ENCODE measurements around the gene ACVRL1. TPM values are rescaled to one million over a fixed set of nuclear protein-coding genes. Genes with fewer than 3 reads are reported as not detected.

ACVRL1 gene
- total RNA-seq, 1 donor from 2014 or later = 56.9 TPM

- no peak overlapping the region for H3K9ac ChIP-seq (ENCODE audit: low read depth in 1 of 3, low read length in 3 of 3)
- H3K4me1 ChIP-seq (ENCODE audit: control insufficient read depth in 3 of 3, insufficient read depth in 3 of 3, low read length in 3 of 3) = peaks cover 21 to 24% (median 21%) of the 10 kb centered on the region in 3 donors
- H3K4me3 ChIP-seq (ENCODE audit: low read length in 3 of 3) = no peak overlapping the region
- H3K27ac ChIP-seq (ENCODE audit: low read depth, low read length) = no peak overlapping the region
- no peaks in the 10 kb centered on the region for H3K9me3 ChIP-seq (ENCODE audit: control insufficient read depth in 3 of 3, low read length in 3 of 3)
- H3K36me3 ChIP-seq (ENCODE audit: control insufficient read depth in 3 of 3, insufficient read depth in 3 of 3, low read length in 3 of 3) = no peaks in the 10 kb centered on the region
- no peaks in the 10 kb centered on the region for H3K27me3 ChIP-seq (ENCODE audit: control insufficient read depth in 3 of 3, insufficient read depth in 3 of 3, low read length in 3 of 3)
These were observed 11.1 kb upstream of the ACVRL1 start for GRCh38 chr12:51896236-51896635.

GRCh38 chr12:51897181-51897580 is 10.1 kb upstream of the ACVRL1 start:
- H3K36me3 ChIP-seq (ENCODE audit: control insufficient read depth in 3 of 3, insufficient read depth in 3 of 3, low read length in 3 of 3) = no peaks in the 10 kb centered on the region
- no peak overlapping the region for H3K9ac ChIP-seq (ENCODE audit: low read depth in 1 of 3, low read length in 3 of 3)
- peaks cover 21 to 24% (median 21%) of the 10 kb centered on the region in 3 donors for H3K4me1 ChIP-seq (ENCODE audit: control insufficient read depth in 3 of 3, insufficient read depth in 3 of 3, low read length in 3 of 3)
- H3K4me3 ChIP-seq (ENCODE audit: low read length in 3 of 3) = no peak overlapping the region
- no peaks in the 10 kb centered on the region for H3K27me3 ChIP-seq (ENCODE audit: control insufficient read depth in 3 of 3, insufficient read depth in 3 of 3, low read length in 3 of 3)
- H3K27ac ChIP-seq (ENCODE audit: low read depth, low read length) = peak overlapping the region; percentile 54
- H3K9me3 ChIP-seq (ENCODE audit: control insufficient read depth in 3 of 3, low read length in 3 of 3) = no peaks in the 10 kb centered on the region

- Histone ChIP-seq H3K27ac (ENCODE audit: low read depth, low read length) (no peak overlapping the region), H3K9me3 (ENCODE audit: control insufficient read depth in 3 of 3, low read length in 3 of 3) (no peaks in the 10 kb centered on the region), H3K4me1 (ENCODE audit: control insufficient read depth in 3 of 3, insufficient read depth in 3 of 3, low read length in 3 of 3) (peaks cover 21 to 24% (median 21%) of the 10 kb centered on the region in 3 donors), H3K36me3 (ENCODE audit: control insufficient read depth in 3 of 3, insufficient read depth in 3 of 3, low read length in 3 of 3) (no peaks in the 10 kb centered on the region), H3K27me3 (ENCODE audit: control insufficient read depth in 3 of 3, insufficient read depth in 3 of 3, low read length in 3 of 3) (no peaks in the 10 kb centered on the region), H3K9ac (ENCODE audit: low read depth in 1 of 3, low read length in 3 of 3) (no peak overlapping the region), H3K4me3 (ENCODE audit: low read length in 3 of 3) (no peak overlapping the region)
These were observed 8.8 kb upstream of the ACVRL1 start for GRCh38 chr12:51898506-51898905.

- H3K27ac ChIP-seq (ENCODE audit: low read depth, low read length) = no peak overlapping the region
- H3K4me3 ChIP-seq (ENCODE audit: low read length in 3 of 3) = no peak overlapping the region
- H3K9ac ChIP-seq (ENCODE audit: low read depth in 1 of 3, low read length in 3 of 3) = no peak overlapping the region
- no peaks in the 10 kb centered on the region for H3K9me3 ChIP-seq (ENCODE audit: control insufficient read depth in 3 of 3, low read length in 3 of 3)
- H3K4me1 ChIP-seq (ENCODE audit: control insufficient read depth in 3 of 3, insufficient read depth in 3 of 3, low read length in 3 of 3) = peaks cover 21 to 24% (median 21%) of the 10 kb centered on the region in 3 donors
- H3K36me3 ChIP-seq (ENCODE audit: control insufficient read depth in 3 of 3, insufficient read depth in 3 of 3, low read length in 3 of 3) = no peaks in the 10 kb centered on the region
- no peaks in the 10 kb centered on the region for H3K27me3 ChIP-seq (ENCODE audit: control insufficient read depth in 3 of 3, insufficient read depth in 3 of 3, low read length in 3 of 3)
These were observed 8.4 kb upstream of the ACVRL1 start for GRCh38 chr12:51898937-51899336.

- no peak overlapping the region for H3K4me3 ChIP-seq (ENCODE audit: low read length in 3 of 3)
- H3K36me3 ChIP-seq (ENCODE audit: control insufficient read depth in 3 of 3, insufficient read depth in 3 of 3, low read length in 3 of 3) = no peaks in the 10 kb centered on the region
- no peak overlapping the region for H3K9ac ChIP-seq (ENCODE audit: low read depth in 1 of 3, low read length in 3 of 3)
- no peaks in the 10 kb centered on the region for H3K27me3 ChIP-seq (ENCODE audit: control insufficient read depth in 3 of 3, insufficient read depth in 3 of 3, low read length in 3 of 3)
- peaks cover 23 to 29% (median 25%) of the 10 kb centered on the region in 3 donors for H3K4me1 ChIP-seq (ENCODE audit: control insufficient read depth in 3 of 3, insufficient read depth in 3 of 3, low read length in 3 of 3)
- H3K9me3 ChIP-seq (ENCODE audit: control insufficient read depth in 3 of 3, low read length in 3 of 3) = no peaks in the 10 kb centered on the region
- no peak overlapping the region for H3K27ac ChIP-seq (ENCODE audit: low read depth, low read length)
These were observed 6.9 kb upstream of the ACVRL1 start for GRCh38 chr12:51900323-51900889.

- Histone ChIP-seq H3K4me3 (ENCODE audit: low read length in 3 of 3) (no peak overlapping the region), H3K27ac (ENCODE audit: low read depth, low read length) (no peak overlapping the region), H3K9ac (ENCODE audit: low read depth in 1 of 3, low read length in 3 of 3) (no peak overlapping the region), H3K36me3 (ENCODE audit: control insufficient read depth in 3 of 3, insufficient read depth in 3 of 3, low read length in 3 of 3) (no peaks in the 10 kb centered on the region), H3K27me3 (ENCODE audit: control insufficient read depth in 3 of 3, insufficient read depth in 3 of 3, low read length in 3 of 3) (peaks cover 0 to 3% (median 2%) of the 10 kb centered on the region in 3 donors), H3K9me3 (ENCODE audit: control insufficient read depth in 3 of 3, low read length in 3 of 3) (no peaks in the 10 kb centered on the region), H3K4me1 (ENCODE audit: control insufficient read depth in 3 of 3, insufficient read depth in 3 of 3, low read length in 3 of 3) (peaks cover 25 to 28% (median 28%) of the 10 kb centered on the region in 3 donors)
These were observed 6.0 kb upstream of the ACVRL1 start for GRCh38 chr12:51901121-51901817.

- Histone ChIP-seq H3K9ac (ENCODE audit: low read depth in 1 of 3, low read length in 3 of 3) (no peak overlapping the region), H3K27me3 (ENCODE audit: control insufficient read depth in 3 of 3, insufficient read depth in 3 of 3, low read length in 3 of 3) (peaks cover 0 to 8% (median 6%) of the 10 kb centered on the region in 3 donors), H3K4me1 (ENCODE audit: control insufficient read depth in 3 of 3, insufficient read depth in 3 of 3, low read length in 3 of 3) (peaks cover 26 to 29% (median 28%) of the 10 kb centered on the region in 3 donors), H3K4me3 (ENCODE audit: low read length in 3 of 3) (no peak overlapping the region), H3K36me3 (ENCODE audit: control insufficient read depth in 3 of 3, insufficient read depth in 3 of 3, low read length in 3 of 3) (no peaks in the 10 kb centered on the region), H3K9me3 (ENCODE audit: control insufficient read depth in 3 of 3, low read length in 3 of 3) (no peaks in the 10 kb centered on the region), H3K27ac (ENCODE audit: low read depth, low read length) (no peak overlapping the region)
These were observed 5.4 kb upstream of the ACVRL1 start for GRCh38 chr12:51901881-51902280.

- peak overlapping the region in 1 of 3 donors; percentile 33 for H3K9ac ChIP-seq (ENCODE audit: low read depth in 1 of 3, low read length in 3 of 3)
- H3K4me3 ChIP-seq (ENCODE audit: low read length in 3 of 3) = no peak overlapping the region
These were observed 2.3 kb upstream of the ACVRL1 start for GRCh38 chr12:51904951-51905470.

GRCh38 chr12:51905471-51906429 is 1.6 kb upstream of the ACVRL1 start:
- H3K27me3 ChIP-seq (ENCODE audit: control insufficient read depth in 3 of 3, insufficient read depth in 3 of 3, low read length in 3 of 3) = peaks cover 6 to 27% (median 14%) of the 10 kb centered on the region in 3 donors
- no peaks in the 10 kb centered on the region for H3K9me3 ChIP-seq (ENCODE audit: control insufficient read depth in 3 of 3, low read length in 3 of 3)
- peak overlapping the region; percentile 92 for H3K27ac ChIP-seq (ENCODE audit: low read depth, low read length)
- no peaks in the 10 kb centered on the region for H3K36me3 ChIP-seq (ENCODE audit: control insufficient read depth in 3 of 3, insufficient read depth in 3 of 3, low read length in 3 of 3)
- peaks cover 37 to 44% (median 44%) of the 10 kb centered on the region in 3 donors for H3K4me1 ChIP-seq (ENCODE audit: control insufficient read depth in 3 of 3, insufficient read depth in 3 of 3, low read length in 3 of 3)
- peak overlapping the region; percentile 23 to 51 (median 47) for H3K9ac ChIP-seq (ENCODE audit: low read depth in 1 of 3, low read length in 3 of 3)
- H3K4me3 ChIP-seq (ENCODE audit: low read length in 3 of 3) = peak overlapping the region; percentile 17 to 58 (median 43)

More at GRCh38 chr12:51904951-51905470, 2.3 kb upstream of the ACVRL1 start:
- Histone ChIP-seq H3K27ac (ENCODE audit: low read depth, low read length) (peak overlapping the region; percentile 92), H3K9me3 (ENCODE audit: control insufficient read depth in 3 of 3, low read length in 3 of 3) (no peaks in the 10 kb centered on the region), H3K36me3 (ENCODE audit: control insufficient read depth in 3 of 3, insufficient read depth in 3 of 3, low read length in 3 of 3) (no peaks in the 10 kb centered on the region), H3K27me3 (ENCODE audit: control insufficient read depth in 3 of 3, insufficient read depth in 3 of 3, low read length in 3 of 3) (peaks cover 6 to 27% (median 14%) of the 10 kb centered on the region in 3 donors), H3K4me1 (ENCODE audit: control insufficient read depth in 3 of 3, insufficient read depth in 3 of 3, low read length in 3 of 3) (peaks cover 29 to 38% (median 37%) of the 10 kb centered on the region in 3 donors)
